Measurements from ENCODE around the gene PRKCQ.

The PRKCQ gene

DNA sequence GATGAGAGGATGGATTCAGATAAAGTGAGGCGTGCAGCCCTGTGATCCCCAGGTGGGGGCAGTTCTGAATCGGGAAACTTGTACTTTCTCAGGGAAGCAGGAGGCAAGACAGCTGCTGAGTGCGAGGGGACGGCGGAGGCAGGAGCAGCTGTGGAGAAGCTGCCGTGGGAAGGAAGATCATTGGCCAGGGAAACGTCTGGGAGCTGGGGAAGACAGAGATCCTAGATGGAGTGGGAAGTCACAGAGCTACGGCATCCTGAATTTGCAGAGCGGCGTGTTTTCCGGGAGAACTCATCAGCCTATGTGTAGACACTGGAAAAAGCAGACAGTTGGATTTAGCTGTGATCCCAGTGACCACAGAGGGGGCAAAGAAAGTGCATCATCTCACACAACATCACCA, 9.2 kb downstream of the PRKCQ start:
- TF ChIP-seq, protein P1, sequence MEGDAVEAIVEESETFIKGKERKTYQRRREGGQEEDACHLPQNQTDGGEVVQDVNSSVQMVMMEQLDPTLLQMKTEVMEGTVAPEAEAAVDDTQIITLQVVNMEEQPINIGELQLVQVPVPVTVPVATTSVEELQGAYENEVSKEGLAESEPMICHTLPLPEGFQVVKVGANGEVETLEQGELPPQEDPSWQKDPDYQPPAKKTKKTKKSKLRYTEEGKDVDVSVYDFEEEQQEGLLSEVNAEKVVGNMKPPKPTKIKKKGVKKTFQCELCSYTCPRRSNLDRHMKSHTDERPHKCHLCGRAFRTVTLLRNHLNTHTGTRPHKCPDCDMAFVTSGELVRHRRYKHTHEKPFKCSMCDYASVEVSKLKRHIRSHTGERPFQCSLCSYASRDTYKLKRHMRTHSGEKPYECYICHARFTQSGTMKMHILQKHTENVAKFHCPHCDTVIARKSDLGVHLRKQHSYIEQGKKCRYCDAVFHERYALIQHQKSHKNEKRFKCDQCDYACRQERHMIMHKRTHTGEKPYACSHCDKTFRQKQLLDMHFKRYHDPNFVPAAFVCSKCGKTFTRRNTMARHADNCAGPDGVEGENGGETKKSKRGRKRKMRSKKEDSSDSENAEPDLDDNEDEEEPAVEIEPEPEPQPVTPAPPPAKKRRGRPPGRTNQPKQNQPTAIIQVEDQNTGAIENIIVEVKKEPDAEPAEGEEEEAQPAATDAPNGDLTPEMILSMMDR (IDR thresholded peaks at IDR 0.05; ENCODE audit: insufficient read depth, low read length, missing control alignments) = no peak
- CTCF ChIA-PET = no interaction called here
- POLR2A ChIA-PET = no interaction called here
- H3K4me3 ChIP-seq (ENCODE audit: low read depth, low read length) = no peak overlapping the region
- DNase-seq (ENCODE audit: low read depth, low spot score) = no peak

DNA sequence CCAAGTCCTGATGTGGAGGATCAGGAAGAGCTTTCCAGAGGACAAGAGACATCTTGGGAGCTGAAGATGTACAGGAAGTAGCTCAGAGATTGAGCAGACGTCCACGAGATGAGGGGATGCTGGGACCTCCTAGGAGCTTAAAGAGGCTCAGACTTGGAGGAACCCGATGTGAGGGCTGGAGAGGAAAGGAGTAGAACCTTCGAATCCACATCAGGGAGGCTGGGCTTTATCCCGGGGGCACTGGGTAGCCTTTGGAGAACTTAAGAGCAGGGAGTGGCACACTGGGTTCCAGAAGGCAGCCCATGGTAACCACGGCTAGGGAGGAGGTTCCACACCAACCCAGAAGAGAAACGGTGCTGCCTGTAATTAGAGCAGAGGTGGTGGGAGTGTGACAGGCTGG, 10.8 kb downstream of the PRKCQ start:
- POLR2A ChIA-PET = no interaction called here
- no peak for DNase-seq (ENCODE audit: low read depth, low spot score)
- TF ChIP-seq, protein P1 (IDR thresholded peaks at IDR 0.05; ENCODE audit: insufficient read depth, low read length, missing control alignments) = no peak
- no peak overlapping the region for H3K4me3 ChIP-seq (ENCODE audit: low read depth, low read length)
- CTCF ChIA-PET = interaction anchor here (2.4 kb wide), 1 partner anchor 12 kb away, joined by 11 read pairs; the partner anchor contains the start of gene PRKCQ

DNA sequence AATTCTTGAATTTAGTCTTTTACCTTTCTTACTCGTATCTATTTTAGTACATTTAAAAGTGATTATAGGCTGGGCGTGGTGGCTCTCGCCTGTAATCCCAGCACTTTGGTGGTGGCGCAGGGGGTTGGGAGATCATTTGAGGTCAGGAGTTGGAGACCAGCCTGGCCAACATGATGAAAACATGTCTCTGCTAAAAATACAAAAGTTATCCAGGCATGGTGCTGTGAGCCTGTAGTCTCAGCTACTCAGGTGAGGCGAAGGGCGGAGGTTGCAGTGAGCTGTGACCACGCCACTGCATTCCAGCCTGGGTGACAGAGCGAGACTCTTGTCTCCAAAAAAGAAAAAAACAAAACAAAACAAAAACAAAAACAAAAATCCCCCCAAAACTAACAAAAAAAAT, 12.2 kb downstream of the PRKCQ start:
- H3K4me3 ChIP-seq (ENCODE audit: low read depth, low read length) = no peak overlapping the region
- POLR2A ChIA-PET = no interaction called here
- DNase-seq (ENCODE audit: low read depth, low spot score) = no peak
- TF ChIP-seq, protein P1 (IDR thresholded peaks at IDR 0.05; ENCODE audit: insufficient read depth, low read length, missing control alignments) = no peak
- CTCF ChIA-PET = no interaction called here

DNA sequence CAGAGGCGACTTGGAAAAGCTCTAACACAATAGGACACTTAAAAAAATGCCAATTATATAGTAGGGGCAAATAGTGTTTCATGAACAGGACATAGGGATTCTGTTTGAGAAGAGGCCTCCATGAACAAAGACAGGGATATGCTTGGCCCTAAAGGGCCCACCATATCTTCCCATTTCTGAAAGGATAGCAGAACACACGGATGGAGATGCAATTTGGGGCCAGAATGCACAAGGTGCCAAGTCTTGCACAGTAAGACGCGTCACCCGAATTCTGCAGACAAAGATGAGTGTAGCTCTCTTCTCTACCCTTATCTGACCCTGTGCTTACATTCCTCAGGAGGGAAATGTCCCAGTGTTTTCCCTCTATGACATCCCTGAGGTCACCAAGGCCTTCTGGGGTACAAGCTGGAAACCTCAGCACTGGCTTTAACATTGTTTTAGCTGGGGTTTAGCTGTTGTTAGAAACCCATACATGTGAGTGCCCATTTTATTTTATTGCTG, 12.8 kb downstream of the PRKCQ start:
- POLR2A ChIA-PET = no interaction called here
- CTCF ChIA-PET = no interaction called here
- TF ChIP-seq, protein P1 (IDR thresholded peaks at IDR 0.05; ENCODE audit: insufficient read depth, low read length, missing control alignments) = no peak
- no peak overlapping the region for H3K4me3 ChIP-seq (ENCODE audit: low read depth, low read length)
- no peak for DNase-seq (ENCODE audit: low read depth, low spot score)

DNA sequence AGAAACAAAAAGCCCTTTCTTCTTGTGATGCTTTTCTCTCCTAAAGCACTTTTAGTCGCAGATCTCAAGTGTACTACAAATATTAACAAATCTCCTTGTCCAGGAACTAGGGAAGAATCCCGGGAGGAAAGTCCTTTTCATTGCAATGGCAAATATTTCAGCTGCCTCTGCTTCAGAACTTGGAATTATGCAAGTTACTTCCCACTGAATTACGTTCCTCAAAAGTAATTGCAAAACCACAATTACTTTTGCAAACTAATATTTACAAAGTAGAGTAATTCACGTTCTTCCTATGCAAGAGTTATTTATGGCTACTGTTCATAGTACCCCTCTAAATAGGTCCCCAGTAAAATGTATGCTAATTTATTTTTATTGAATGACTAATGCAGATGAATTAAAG, 14.5 kb downstream of the PRKCQ start:
- ChIA-PET POLR2A (no interaction called here), CTCF (no interaction called here)
- no peak overlapping the region for H3K4me3 ChIP-seq (ENCODE audit: low read depth, low read length)
- no peak for DNase-seq (ENCODE audit: low read depth, low spot score)
- TF ChIP-seq, protein P1 (IDR thresholded peaks at IDR 0.05; ENCODE audit: insufficient read depth, low read length, missing control alignments) = no peak

DNA sequence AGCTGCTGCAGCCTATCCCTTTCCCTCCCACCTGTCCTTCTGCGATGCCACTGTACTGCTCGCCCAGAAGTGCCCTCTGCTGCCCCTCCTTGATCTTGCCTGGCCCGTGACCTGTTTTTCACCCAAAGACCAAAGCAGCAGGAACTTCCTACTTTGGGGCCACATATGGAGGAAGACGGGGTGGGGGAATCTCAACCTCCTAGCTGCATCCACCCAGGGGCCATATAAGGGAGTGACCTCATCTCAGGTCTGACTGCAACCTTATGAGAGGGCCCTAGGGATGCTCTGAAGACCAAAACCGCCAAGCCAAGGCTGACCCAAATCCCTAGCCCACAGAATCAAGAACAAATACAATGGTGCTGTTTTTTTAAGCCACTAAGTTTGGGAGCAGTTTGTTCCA, 15.7 kb downstream of the PRKCQ start:
- TF ChIP-seq, protein P1 (IDR thresholded peaks at IDR 0.05; ENCODE audit: insufficient read depth, low read length, missing control alignments) = no peak
- ChIA-PET POLR2A (no interaction called here), CTCF (no interaction called here)
- DNase-seq (ENCODE audit: low read depth, low spot score) = no peak
- no peak overlapping the region for H3K4me3 ChIP-seq (ENCODE audit: low read depth, low read length)
